A549 (cell line): ENCODE measurements around the gene EFEMP2. TPM values are rescaled to one million over a fixed set of nuclear protein-coding genes. Genes with fewer than 3 reads are reported as not detected.
A peak's percentile ranks its signal among the peaks of the same experiment; 100 is the strongest.

ENCODE experiments used
- ATAC-seq, 2 experiments: fragments of 200-7000 bp in 1 of 2; fragments of >200 bp in 1 of 2; cut with Nextera tagmentation in 1 of 2; cut with Tn5 transposase in 1 of 2; 3 replicates each; pipeline versions ENCODE4 v1.8.0 to v1.9.1; 2018 to 2020; ENCODE audit warnings: mild to moderate bottlenecking in 1 of 2, moderate library complexity in 1 of 2
- CTCF ChIA-PET: fragments of 300-600 bp; sonication (Branson Sonifier 250); formaldehyde crosslinking; extraction: SDS; loops from one replicate; lab custom pipeline; 2021; ENCODE audit warnings: antibody characterized with exemption, inconsistent platforms; lab: Yijun Ruan, JAX
- POLR2A ChIA-PET: fragments of 350-600 bp; formaldehyde crosslinking; extraction: SDS; loops from one replicate; lab custom pipeline; 2021; ENCODE audit warnings: antibody characterized with exemption, inconsistent platforms; lab: Yijun Ruan, JAX
- DNase-seq, 2 experiments: peaks; one replicate each; pipeline versions ENCODE4 v3.0.0 to v3.0.0-alpha.2; 2011 to 2016; ENCODE audit warnings: low read depth in 1 of 2, low spot score in 1 of 2
- FAIRE-seq: peaks from 2 replicates; lab custom pipeline; 2011; peaks lifted over from hg19 to GRCh38; lab: Jason Lieb, UNC
- H3K27ac ChIP-seq, 2 experiments: fragments of >200 bp; sonication (Bioruptor Twin); formaldehyde crosslinking; 3 replicates each; pipeline ENCODE4 v1.5.1; 2016 to 2017
- H3K4me1 ChIP-seq: fragments of >200 bp; sonication (Bioruptor Twin); formaldehyde crosslinking; 3 replicates; pipeline ENCODE4 v1.6.1; 2016
- H3K4me2 ChIP-seq: fragments of >200 bp; sonication (Bioruptor Twin); formaldehyde crosslinking; 3 replicates; pipeline ENCODE4 v1.6.1; 2016
- H3K4me3 ChIP-seq: fragments of >200 bp; sonication (Bioruptor Twin); formaldehyde crosslinking; 3 replicates; pipeline ENCODE4 v1.5.1; 2016
- H3K9me3 ChIP-seq: fragments of >200 bp; sonication (Bioruptor Twin); formaldehyde crosslinking; 3 replicates; pipeline ENCODE4 v1.6.1; 2016
- CHD4 ChIP-seq: fragments of 200-600 bp; sonication (generic); IDR thresholded peaks from 2 replicates; pipeline ENCODE4 v1.6.1; 2016; ENCODE audit warnings: antibody characterized with exemption, mild to moderate bottlenecking, borderline replicate concordance
- FOXS1 ChIP-seq: fragments of 250-450 bp; sonication (Bioruptor Pico); IDR thresholded peaks from 2 replicates; pipeline ENCODE4 v1.5.0; 2020; ENCODE audit warnings: mild to moderate bottlenecking, moderate library complexity
- HOXB13 ChIP-seq: fragments of 250-450 bp; sonication (Bioruptor Pico); IDR thresholded peaks from 2 replicates; pipeline ENCODE4 v1.5.0; 2020; ENCODE audit warnings: low read depth, mild to moderate bottlenecking, moderate library complexity
- KDM1A ChIP-seq: fragments of 200-600 bp; sonication (generic); IDR thresholded peaks from 2 replicates; pipeline ENCODE4 v1.6.1; 2016; ENCODE audit warnings: low read depth, mild to moderate bottlenecking
- POLR2AphosphoS2 ChIP-seq: conservative IDR thresholded peaks from 2 replicates; pipeline ENCODE4 v1.6.1; 2012; ENCODE audit warnings: low read length, improper control_type of control experiment, inconsistent platforms
- RNF2 ChIP-seq: fragments of 200-600 bp; sonication (generic); IDR thresholded peaks from 2 replicates; pipeline ENCODE4 v1.6.1; 2016; ENCODE audit warnings: low read depth, mild to moderate bottlenecking, antibody characterized with exemption, moderate library complexity, borderline replicate concordance
- USF2 ChIP-seq: fragments of 450-650 bp; IDR thresholded peaks from 2 replicates; pipeline ENCODE4 v1.6.1; 2014; ENCODE audit warnings: antibody characterized with exemption
- WGBS: methylation state at CpG from one replicate; pipeline ENCODE4 v1.1.6; 2017; ENCODE audit errors: missing lambda C conversion rate; 5-methylcytosine and 5-hydroxymethylcytosine counted together
- polyA plus RNA-seq, 4 experiments: library from polyadenylated mRNA; depleted of rRNA in 3 of 4; stranded (reverse); fragments of >200 nt; fragmentation: RNase III in 1 of 4; extraction: RNeasy Plus Mini Kit Qiagen cat#74134 plus additional on column Dnase treatment in 1 of 4; gene quantifications; 2 replicates in 3 of 4; 3 replicates in 1 of 4; pipeline ENCODE4 v1.2.3, GENCODE V29; 2011 to 2017
- TF ChIP-seq, protein P1 (sequence below): fragments of 250-450 bp; sonication (Bioruptor Pico); IDR thresholded peaks from 2 replicates; pipeline ENCODE4 v1.5.0; 2021; ENCODE audit warnings: mild to moderate bottlenecking, moderate library complexity, borderline replicate concordance

The EFEMP2 gene
- polyA plus RNA-seq, 2 of the 4 experiments (the other 2 are of a cell fraction) = 1.3 to 1.4 TPM

DNA sequence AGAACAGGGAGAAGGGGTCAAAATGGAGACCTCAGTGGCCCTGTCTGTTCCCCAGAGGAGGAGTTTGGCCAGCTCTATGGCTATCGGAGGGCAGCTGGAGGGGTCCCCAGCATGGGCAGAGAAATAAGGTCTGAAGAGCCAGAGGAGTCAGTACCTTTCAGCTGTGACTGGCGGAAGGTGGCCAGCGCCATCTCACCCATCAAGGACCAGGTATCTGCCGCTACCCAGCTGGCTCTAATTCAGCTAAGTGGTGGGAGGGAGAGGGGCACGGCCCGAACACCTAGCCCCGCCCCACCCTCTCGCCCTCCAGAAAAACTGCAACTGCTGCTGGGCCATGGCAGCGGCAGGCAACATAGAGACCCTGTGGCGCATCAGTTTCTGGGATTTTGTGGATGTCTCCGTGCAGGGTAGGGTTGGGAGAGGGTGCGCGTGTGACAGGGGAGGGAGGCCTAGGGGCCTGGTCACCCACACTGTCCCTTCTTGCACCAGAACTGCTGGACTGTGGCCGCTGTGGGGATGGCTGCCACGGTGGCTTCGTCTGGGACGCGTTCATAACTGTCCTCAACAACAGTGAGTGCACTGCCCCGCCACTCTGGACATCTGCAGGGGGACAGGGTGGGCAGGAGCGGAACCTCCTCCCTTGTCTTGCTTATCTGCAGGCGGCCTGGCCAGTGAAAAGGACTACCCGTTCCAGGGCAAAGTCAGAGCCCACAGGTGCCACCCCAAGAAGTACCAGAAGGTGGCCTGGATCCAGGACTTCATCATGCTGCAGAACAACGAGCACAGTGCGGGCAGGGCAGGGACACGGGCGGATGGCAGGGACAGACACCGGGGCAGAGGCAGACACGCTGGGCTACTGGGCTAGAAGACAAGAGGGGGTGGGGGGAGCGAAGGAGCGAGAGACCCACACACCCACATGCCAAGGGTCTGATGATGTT, 9.8 kb upstream of the EFEMP2 start:
- TF ChIP-seq, protein P1, sequence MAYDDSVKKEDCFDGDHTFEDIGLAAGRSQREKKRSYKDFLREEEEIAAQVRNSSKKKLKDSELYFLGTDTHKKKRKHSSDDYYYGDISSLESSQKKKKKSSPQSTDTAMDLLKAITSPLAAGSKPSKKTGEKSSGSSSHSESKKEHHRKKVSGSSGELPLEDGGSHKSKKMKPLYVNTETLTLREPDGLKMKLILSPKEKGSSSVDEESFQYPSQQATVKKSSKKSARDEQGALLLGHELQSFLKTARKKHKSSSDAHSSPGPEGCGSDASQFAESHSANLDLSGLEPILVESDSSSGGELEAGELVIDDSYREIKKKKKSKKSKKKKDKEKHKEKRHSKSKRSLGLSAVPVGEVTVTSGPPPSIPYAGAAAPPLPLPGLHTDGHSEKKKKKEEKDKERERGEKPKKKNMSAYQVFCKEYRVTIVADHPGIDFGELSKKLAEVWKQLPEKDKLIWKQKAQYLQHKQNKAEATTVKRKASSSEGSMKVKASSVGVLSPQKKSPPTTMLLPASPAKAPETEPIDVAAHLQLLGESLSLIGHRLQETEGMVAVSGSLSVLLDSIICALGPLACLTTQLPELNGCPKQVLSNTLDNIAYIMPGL (CRISPR knock-in tag) = no peak
- TF ChIP-seq RNF2 = no peak
- no peak for TF ChIP-seq CHD4
- TF ChIP-seq, all 56 proteins: peak for 0
- ATAC-seq (no peak), DNase-seq (no peak), FAIRE-seq (no peak)
- Histone ChIP-seq H3K4me2 (no peak overlapping the region), H3K4me3 (no peak overlapping the region), H3K9me3 (no peaks in the 10 kb centered on the region), H3K27ac (no peak overlapping the region), H3K4me1 (peaks cover 14% of the 10 kb centered on the region)
- ChIA-PET CTCF (interaction anchor here (0.7 to 9.5 kb wide), 14 partner anchors 11 to 170 kb away, joined by 3 to 195 read pairs (median 4); partner anchors contain the start of genes CFL1, EFEMP2, KAT5 and MUS81), POLR2A (interaction anchor here (1.1 to 1.3 kb wide), 2 partner anchors 8 to 15 kb away, joined by 3 to 4 read pairs; partner anchors contain the start of gene CCDC85B)
- WGBS = 91% methylated on average over 29 of the region's 30 CpGs

- FAIRE-seq = no peak
- WGBS = 87% methylated on average over 5 of the region's 7 CpGs
- no peaks in the 10 kb centered on the region for H3K9me3 ChIP-seq
- no peak overlapping the region for H3K4me2 ChIP-seq
- ChIA-PET CTCF (interaction anchor here (1.1 to 9.5 kb wide), 6 partner anchors 10 to 105 kb away, joined by 3 to 158 read pairs (median 4); partner anchors contain the start of genes EFEMP2 and MUS81), POLR2A (interaction anchor here (1.0 to 1.3 kb wide), 2 partner anchors 9 to 10 kb away, joined by 4 read pairs; partner anchors contain the start of gene CCDC85B)
- DNase-seq = no peak
- H3K27ac ChIP-seq = no peak overlapping the region
- 0 out of 3 replicates have a peak, but pooled peaks cover 3% of the 10 kb centered on the region for H3K4me1 ChIP-seq
- no peak overlapping the region for H3K4me3 ChIP-seq
- TF ChIP-seq POLR2AphosphoS2 (0 out of 2 replicates have a peak, but pooled peaks have one; percentile 67), HOXB13 (CRISPR knock-in tag) (no peak)
- no peak for ATAC-seq
Observed at GRCh38 chr11:65880844-65881421, 8.3 kb upstream of the EFEMP2 start.

GRCh38 chr11:65880027-65880426, 7.4 kb upstream of the EFEMP2 start:
- Histone ChIP-seq H3K9me3 (no peaks in the 10 kb centered on the region), H3K4me3 (no peak overlapping the region), H3K27ac (no peak overlapping the region), H3K4me2 (no peak overlapping the region), H3K4me1 (0 out of 3 replicates have a peak, but pooled peaks cover 3% of the 10 kb centered on the region)
- ChIA-PET POLR2A (no interaction called here), CTCF (interaction anchor here (1.1 to 5.1 kb wide), 6 partner anchors 7 to 108 kb away, joined by 3 to 42 read pairs (median 5); partner anchors contain the start of genes CCDC85B, FIBP and MUS81)
- ATAC-seq = no peak
- DNase-seq = no peak
- 85% methylated on average over 7 of the region's 7 CpGs for WGBS
- FAIRE-seq = no peak
- no peak for TF ChIP-seq KDM1A

- ATAC-seq = no peak
- Histone ChIP-seq H3K4me1 (no peaks in the 10 kb centered on the region), H3K4me3 (no peak within 1 kb of the TSS), H3K9me3 (no peaks in the 10 kb centered on the region), H3K27ac (no peak within 1 kb of the TSS), H3K4me2 (no peak within 1 kb of the TSS)
- TF ChIP-seq FOXS1 (CRISPR knock-in tag) (no peak), USF2 (no peak)
- POLR2A ChIA-PET = no interaction called here
- WGBS = 88% methylated on average over 7 of the region's 7 CpGs
- CTCF ChIA-PET = interaction anchor here (1.1 to 5.1 kb wide), 6 partner anchors 7 to 174 kb away, joined by 3 to 42 read pairs (median 5); partner anchors contain the start of genes CCDC85B, FIBP and MUS81
- no peak for DNase-seq
- no peak for FAIRE-seq
Observed at GRCh38 chr11:65879617-65880016, 7.0 kb upstream of the EFEMP2 start, which contains the start of gene CTSW. Gene CTSW (plus strand): TSS chr11:65879837. CDS start chr11:65879855, 18 bp downstream.
